ENCODE data around the gene FUZ.

DNA sequence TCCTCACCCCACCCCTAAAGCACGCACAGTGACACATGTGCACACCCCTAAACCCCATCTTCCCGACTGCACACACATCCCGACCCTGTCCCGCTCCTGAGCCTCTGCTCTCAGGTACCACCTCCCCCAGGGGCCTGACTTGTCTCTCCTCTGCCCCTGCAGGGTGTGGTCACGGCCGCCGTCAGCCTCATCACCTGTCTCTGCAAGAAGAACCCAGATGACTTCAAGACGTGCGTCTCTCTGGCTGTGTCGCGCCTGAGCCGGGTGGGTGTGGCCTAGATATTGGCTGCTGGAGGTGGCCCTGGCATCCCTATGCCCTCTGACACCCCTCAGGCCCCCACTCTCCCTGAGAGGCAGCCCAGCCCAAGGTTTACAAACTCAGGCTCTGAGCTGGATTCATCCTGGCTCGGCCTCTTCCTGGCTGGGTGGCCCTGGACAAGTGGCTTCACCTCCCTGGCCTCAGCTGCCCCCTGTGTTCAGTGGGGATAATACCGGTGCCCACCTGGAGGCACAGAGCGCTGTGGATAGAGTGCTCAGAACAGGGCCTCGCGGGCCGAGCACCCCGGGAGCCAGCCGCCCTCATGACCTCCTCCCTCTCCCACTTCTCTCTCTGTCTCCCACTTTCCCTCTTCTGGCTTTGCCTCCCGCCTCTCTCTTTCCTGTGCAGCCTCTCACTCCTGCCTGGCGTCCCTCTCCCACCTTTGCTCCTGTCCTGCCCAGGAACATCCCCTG, 20.1 kb downstream of the FUZ start:
- TF ChIP-seq, protein P1, sequence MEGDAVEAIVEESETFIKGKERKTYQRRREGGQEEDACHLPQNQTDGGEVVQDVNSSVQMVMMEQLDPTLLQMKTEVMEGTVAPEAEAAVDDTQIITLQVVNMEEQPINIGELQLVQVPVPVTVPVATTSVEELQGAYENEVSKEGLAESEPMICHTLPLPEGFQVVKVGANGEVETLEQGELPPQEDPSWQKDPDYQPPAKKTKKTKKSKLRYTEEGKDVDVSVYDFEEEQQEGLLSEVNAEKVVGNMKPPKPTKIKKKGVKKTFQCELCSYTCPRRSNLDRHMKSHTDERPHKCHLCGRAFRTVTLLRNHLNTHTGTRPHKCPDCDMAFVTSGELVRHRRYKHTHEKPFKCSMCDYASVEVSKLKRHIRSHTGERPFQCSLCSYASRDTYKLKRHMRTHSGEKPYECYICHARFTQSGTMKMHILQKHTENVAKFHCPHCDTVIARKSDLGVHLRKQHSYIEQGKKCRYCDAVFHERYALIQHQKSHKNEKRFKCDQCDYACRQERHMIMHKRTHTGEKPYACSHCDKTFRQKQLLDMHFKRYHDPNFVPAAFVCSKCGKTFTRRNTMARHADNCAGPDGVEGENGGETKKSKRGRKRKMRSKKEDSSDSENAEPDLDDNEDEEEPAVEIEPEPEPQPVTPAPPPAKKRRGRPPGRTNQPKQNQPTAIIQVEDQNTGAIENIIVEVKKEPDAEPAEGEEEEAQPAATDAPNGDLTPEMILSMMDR (IDR thresholded peaks at IDR 0.05; ENCODE audit: low read depth, low read length, missing input control) = no peak
- TF ChIP-seq RAD21 (IDR thresholded peaks at IDR 0.05) = no peak
- TF ChIP-seq, protein P2, sequence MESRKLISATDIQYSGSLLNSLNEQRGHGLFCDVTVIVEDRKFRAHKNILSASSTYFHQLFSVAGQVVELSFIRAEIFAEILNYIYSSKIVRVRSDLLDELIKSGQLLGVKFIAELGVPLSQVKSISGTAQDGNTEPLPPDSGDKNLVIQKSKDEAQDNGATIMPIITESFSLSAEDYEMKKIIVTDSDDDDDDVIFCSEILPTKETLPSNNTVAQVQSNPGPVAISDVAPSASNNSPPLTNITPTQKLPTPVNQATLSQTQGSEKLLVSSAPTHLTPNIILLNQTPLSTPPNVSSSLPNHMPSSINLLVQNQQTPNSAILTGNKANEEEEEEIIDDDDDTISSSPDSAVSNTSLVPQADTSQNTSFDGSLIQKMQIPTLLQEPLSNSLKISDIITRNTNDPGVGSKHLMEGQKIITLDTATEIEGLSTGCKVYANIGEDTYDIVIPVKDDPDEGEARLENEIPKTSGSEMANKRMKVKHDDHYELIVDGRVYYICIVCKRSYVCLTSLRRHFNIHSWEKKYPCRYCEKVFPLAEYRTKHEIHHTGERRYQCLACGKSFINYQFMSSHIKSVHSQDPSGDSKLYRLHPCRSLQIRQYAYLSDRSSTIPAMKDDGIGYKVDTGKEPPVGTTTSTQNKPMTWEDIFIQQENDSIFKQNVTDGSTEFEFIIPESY (IDR thresholded peaks at IDR 0.05) = no peak
- TF ChIP-seq, protein P3, sequence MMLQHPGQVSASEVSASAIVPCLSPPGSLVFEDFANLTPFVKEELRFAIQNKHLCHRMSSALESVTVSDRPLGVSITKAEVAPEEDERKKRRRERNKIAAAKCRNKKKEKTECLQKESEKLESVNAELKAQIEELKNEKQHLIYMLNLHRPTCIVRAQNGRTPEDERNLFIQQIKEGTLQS (IDR thresholded peaks at IDR 0.05) = no peak
- no peak for TF ChIP-seq GABPA (IDR thresholded peaks at IDR 0.05 in 1 of 2, conservative IDR thresholded peaks at IDR 0.05 in 1 of 2)
- TF ChIP-seq RXRA (IDR thresholded peaks at IDR 0.05) = no peak
- TF ChIP-seq, protein P4, sequence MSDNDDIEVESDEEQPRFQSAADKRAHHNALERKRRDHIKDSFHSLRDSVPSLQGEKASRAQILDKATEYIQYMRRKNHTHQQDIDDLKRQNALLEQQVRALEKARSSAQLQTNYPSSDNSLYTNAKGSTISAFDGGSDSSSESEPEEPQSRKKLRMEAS (IDR thresholded peaks at IDR 0.05) = no peak
- no peak for TF ChIP-seq TAF1 (conservative IDR thresholded peaks at IDR 0.05)
- no peak for TF ChIP-seq YY1 (IDR thresholded peaks at IDR 0.05)
- TF ChIP-seq, protein P5, sequence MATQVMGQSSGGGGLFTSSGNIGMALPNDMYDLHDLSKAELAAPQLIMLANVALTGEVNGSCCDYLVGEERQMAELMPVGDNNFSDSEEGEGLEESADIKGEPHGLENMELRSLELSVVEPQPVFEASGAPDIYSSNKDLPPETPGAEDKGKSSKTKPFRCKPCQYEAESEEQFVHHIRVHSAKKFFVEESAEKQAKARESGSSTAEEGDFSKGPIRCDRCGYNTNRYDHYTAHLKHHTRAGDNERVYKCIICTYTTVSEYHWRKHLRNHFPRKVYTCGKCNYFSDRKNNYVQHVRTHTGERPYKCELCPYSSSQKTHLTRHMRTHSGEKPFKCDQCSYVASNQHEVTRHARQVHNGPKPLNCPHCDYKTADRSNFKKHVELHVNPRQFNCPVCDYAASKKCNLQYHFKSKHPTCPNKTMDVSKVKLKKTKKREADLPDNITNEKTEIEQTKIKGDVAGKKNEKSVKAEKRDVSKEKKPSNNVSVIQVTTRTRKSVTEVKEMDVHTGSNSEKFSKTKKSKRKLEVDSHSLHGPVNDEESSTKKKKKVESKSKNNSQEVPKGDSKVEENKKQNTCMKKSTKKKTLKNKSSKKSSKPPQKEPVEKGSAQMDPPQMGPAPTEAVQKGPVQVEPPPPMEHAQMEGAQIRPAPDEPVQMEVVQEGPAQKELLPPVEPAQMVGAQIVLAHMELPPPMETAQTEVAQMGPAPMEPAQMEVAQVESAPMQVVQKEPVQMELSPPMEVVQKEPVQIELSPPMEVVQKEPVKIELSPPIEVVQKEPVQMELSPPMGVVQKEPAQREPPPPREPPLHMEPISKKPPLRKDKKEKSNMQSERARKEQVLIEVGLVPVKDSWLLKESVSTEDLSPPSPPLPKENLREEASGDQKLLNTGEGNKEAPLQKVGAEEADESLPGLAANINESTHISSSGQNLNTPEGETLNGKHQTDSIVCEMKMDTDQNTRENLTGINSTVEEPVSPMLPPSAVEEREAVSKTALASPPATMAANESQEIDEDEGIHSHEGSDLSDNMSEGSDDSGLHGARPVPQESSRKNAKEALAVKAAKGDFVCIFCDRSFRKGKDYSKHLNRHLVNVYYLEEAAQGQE (IDR thresholded peaks at IDR 0.05) = no peak
- no peak for TF ChIP-seq SP1 (IDR thresholded peaks at IDR 0.05)
- no peak for TF ChIP-seq FOXA1 (IDR thresholded peaks at IDR 0.05)

All from liver (tissue), 3 donors.